ENCODE results near the gene FOXB1. TPM values are rescaled to one million over a fixed set of nuclear protein-coding genes. Genes with fewer than 3 reads are reported as not detected.

FOXB1 gene
- total RNA-seq, 4 donors from 2014 or later: not detected

DNA sequence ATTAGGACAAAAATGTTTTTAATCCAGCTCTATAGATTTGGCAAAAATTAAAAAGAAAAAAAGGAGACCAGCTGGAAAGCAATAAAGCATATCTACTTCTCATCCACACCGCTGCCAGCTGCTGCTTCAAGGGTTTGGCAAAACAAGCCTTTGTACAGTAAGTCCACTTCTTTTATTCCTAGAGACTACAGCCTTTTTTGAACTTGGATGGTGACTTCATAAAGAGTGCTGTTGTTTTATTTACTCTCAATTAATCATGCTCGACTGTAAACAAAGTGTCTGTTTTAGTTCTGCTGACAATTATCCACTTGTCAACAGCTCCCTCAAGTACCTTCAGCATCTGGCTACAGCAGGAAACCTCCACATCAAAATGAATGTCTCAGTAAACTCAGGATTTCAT, 12.3 kb upstream of the FOXB1 start:
- H3K27me3 ChIP-seq: peaks cover 8 to 48% of the 10 kb centered on the region in 2 donors
- no peaks in the 10 kb centered on the region for H3K4me1 ChIP-seq
- DNase-seq: no peak
- H3K36me3 ChIP-seq: no peaks in the 10 kb centered on the region
- intact Hi-C loops (cut with DNase I; ENCODE audit: low total_unique reads): no loop called here
- TF ChIP-seq POLR2A (IDR thresholded peaks at IDR 0.05): no peak
- TF ChIP-seq, protein P1, sequence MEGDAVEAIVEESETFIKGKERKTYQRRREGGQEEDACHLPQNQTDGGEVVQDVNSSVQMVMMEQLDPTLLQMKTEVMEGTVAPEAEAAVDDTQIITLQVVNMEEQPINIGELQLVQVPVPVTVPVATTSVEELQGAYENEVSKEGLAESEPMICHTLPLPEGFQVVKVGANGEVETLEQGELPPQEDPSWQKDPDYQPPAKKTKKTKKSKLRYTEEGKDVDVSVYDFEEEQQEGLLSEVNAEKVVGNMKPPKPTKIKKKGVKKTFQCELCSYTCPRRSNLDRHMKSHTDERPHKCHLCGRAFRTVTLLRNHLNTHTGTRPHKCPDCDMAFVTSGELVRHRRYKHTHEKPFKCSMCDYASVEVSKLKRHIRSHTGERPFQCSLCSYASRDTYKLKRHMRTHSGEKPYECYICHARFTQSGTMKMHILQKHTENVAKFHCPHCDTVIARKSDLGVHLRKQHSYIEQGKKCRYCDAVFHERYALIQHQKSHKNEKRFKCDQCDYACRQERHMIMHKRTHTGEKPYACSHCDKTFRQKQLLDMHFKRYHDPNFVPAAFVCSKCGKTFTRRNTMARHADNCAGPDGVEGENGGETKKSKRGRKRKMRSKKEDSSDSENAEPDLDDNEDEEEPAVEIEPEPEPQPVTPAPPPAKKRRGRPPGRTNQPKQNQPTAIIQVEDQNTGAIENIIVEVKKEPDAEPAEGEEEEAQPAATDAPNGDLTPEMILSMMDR (IDR thresholded peaks at IDR 0.05): no peak
- no peaks in the 10 kb centered on the region for H3K9me3 ChIP-seq
- H3K4me3 ChIP-seq: no peak overlapping the region
- H3K27ac ChIP-seq: no peak overlapping the region

DNA sequence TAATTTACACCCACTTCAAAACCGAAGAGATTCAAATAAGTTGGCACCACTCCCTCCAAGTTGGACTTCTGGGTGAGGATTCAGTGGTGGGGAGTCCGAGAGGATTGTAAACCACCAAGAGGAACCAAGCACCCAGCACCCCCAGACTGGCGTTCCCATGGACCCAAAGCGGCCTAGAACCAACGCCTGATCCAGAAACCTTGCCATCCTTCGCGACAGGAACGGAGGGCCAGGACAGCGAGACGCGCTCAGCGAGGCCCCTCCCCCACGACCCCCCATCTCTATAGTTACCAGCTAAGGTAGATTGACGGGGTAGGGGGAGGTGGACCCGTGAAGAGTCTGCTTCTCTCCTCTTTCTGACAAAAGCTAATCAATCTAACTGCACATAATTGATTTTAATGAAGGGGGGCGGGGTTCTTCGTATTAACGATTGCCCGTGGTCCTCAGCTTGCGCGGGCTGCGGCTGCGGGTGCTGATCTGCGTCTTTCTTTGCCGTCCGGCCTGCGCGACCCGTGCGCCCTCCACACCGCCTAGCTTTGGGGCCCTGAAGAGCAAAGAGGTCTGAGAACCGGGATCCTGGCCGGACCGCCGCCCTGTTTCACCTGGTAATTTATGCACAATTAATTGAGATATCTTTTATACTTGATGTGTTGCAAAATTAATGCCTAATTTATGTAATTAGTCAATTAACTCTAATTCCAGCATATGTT, 10.9 kb upstream of the FOXB1 start:
- Histone ChIP-seq H3K9me3 (no peaks in the 10 kb centered on the region), H3K4me3 (no peak overlapping the region), H3K27ac (no peak overlapping the region), H3K27me3 (peaks cover 12 to 61% of the 10 kb centered on the region in 2 donors), H3K4me1 (no peaks in the 10 kb centered on the region), H3K36me3 (no peaks in the 10 kb centered on the region)
- DNase-seq: no peak
- TF ChIP-seq, protein P1 (IDR thresholded peaks at IDR 0.05): no peak
- no peak for TF ChIP-seq POLR2A (IDR thresholded peaks at IDR 0.05)
- intact Hi-C loops (cut with DNase I; ENCODE audit: low total_unique reads): no loop called here

DNA sequence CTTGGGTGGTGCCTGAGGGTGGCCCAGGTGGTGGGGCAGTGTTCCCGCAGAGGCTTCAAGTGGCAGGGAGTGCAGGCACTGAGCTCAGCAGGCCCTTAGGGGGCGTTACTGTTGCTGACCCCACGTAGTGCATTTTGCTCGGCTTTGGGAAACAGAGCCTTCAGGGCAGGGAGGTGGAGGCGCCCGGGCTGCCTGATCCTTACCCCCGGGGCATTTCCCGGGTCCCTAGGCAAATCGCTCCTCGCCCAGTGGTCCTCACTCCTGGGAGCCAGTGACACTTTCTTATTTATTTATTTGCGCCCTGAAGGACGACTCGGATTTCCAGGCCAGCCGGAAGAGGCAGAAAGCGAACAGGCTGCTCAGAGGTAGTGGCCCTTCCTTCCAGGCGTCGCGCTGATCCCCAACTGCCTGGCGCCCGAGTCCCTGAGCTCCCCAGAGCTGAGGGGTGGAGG, 10.1 kb upstream of the FOXB1 start:
- TF ChIP-seq, protein P1 (IDR thresholded peaks at IDR 0.05): no peak
- TF ChIP-seq POLR2A (IDR thresholded peaks at IDR 0.05): no peak
- no peaks in the 10 kb centered on the region for H3K9me3 ChIP-seq
- H3K27ac ChIP-seq: no peak overlapping the region
- intact Hi-C loops (cut with DNase I; ENCODE audit: low total_unique reads): no loop called here
- no peaks in the 10 kb centered on the region for H3K4me1 ChIP-seq
- H3K36me3 ChIP-seq: no peaks in the 10 kb centered on the region
- no peak for DNase-seq
- no peak overlapping the region for H3K4me3 ChIP-seq
- H3K27me3 ChIP-seq: peaks cover 12 to 69% of the 10 kb centered on the region in 2 donors

DNA sequence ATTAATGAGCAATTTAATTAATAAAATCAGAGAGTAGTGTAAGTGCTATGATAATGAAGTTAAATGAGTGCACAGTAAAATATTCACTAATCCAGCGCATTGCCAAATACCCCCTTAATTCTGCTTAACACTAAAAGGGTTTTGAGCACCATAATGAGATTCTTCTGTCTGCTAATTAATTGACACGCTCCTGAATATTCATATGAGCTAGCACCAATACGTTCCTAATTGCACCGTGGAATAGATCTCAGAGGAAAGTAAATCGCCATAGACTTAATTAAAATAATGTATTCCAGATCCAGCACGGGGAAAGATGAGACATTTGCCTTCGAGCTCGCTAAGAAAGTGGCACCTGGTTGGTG, 9.6 kb upstream of the FOXB1 start:
- TF ChIP-seq, protein P1 (IDR thresholded peaks at IDR 0.05): no peak
- TF ChIP-seq POLR2A (IDR thresholded peaks at IDR 0.05): no peak
- H3K4me1 ChIP-seq: no peaks in the 10 kb centered on the region
- H3K9me3 ChIP-seq: no peaks in the 10 kb centered on the region
- intact Hi-C loops (cut with DNase I; ENCODE audit: low total_unique reads): no loop called here
- H3K27me3 ChIP-seq: peaks cover 12 to 75% of the 10 kb centered on the region in 2 donors
- DNase-seq: no peak
- H3K27ac ChIP-seq: no peak overlapping the region
- H3K36me3 ChIP-seq: no peaks in the 10 kb centered on the region
- no peak overlapping the region for H3K4me3 ChIP-seq

DNA sequence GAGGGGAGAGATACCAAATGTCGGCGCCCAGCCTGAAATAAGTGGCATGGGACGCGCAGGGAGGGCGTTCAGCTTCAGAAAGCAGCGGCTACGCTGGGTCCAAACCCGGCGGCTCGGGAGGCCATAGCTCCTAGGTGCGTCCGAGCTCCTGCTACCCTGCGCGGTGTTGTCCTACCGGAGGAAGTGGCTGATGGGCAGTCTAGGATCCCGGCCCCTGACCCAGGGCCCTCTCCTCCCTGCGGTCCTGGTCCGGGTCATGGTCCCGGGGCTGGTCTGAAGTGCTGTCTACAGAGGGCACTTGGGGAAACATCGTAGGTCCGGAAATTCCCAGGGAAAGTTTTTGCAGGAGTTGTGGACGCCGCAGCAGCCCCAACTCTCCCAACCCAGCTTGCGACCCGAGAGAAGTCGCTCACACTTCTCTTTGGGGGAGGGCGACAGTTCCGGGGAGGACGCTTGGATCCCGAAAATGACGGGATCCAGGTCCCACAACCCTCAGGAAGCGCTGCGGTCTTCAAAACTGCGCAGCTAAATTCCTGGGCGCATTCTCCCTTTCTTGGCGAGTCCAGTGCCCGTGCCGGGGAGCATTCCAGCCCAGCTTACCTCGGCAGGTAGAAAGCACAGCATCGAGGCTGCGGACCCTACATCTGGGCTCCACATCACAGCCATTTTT, 9.1 kb upstream of the FOXB1 start:
- Histone ChIP-seq H3K4me1 (no peaks in the 10 kb centered on the region), H3K4me3 (no peak overlapping the region), H3K36me3 (no peaks in the 10 kb centered on the region), H3K27me3 (peaks cover 12 to 80% of the 10 kb centered on the region in 2 donors), H3K27ac (no peak overlapping the region), H3K9me3 (no peaks in the 10 kb centered on the region)
- DNase-seq: no peak
- intact Hi-C loops (cut with DNase I; ENCODE audit: low total_unique reads): no loop called here
- TF ChIP-seq POLR2A (IDR thresholded peaks at IDR 0.05): no peak
- TF ChIP-seq, protein P1 (IDR thresholded peaks at IDR 0.05): no peak
